Islet precursor cell (in vitro differentiated cells): Measurements from ENCODE around the gene PRDM2.
"Not testable (repeated sequence)": the region's sequence is repeated elsewhere in the genome, so short reads cannot be mapped to it uniquely, and the experiment has no call there.

Experiments used
- DNase-seq: peaks from one replicate; pipeline ENCODE4 v3.0.0-alpha.2; 2018

PRDM2 gene

GRCh38 chr1:13702425-13703127, 2.6 kb downstream of the PRDM2 start:
- DNase-seq: no peak

- no peak for DNase-seq
Observed at GRCh38 chr1:13703128-13703513, 3.1 kb downstream of the PRDM2 start.

GRCh38 chr1:13703558-13704490, 3.8 kb downstream of the PRDM2 start:
- no peak for DNase-seq

- no peak for DNase-seq
Observed at GRCh38 chr1:13706046-13706445, 6.1 kb downstream of the PRDM2 start.

GRCh38 chr1:13707164-13707563, 7.2 kb downstream of the PRDM2 start:
- no peak for DNase-seq

- no peak for DNase-seq
Observed at GRCh38 chr1:13708380-13708982, 8.5 kb downstream of the PRDM2 start.

- DNase-seq: no peak
Observed at GRCh38 chr1:13710086-13710485, 10.1 kb downstream of the PRDM2 start.

GRCh38 chr1:13714851-13715250, 14.9 kb downstream of the PRDM2 start:
- no peak for DNase-seq

GRCh38 chr1:13715616-13716287, 15.8 kb downstream of the PRDM2 start:
- not testable (repeated sequence) for DNase-seq

- no peak for DNase-seq
Observed at GRCh38 chr1:13722808-13723360, 22.9 kb downstream of the PRDM2 start.

GRCh38 chr1:13723810-13724209, 23.8 kb downstream of the PRDM2 start:
- DNase-seq: no peak

- DNase-seq: peak; percentile 78
Observed at GRCh38 chr1:13725714-13726175, 25.8 kb downstream of the PRDM2 start.

- DNase-seq: no peak
Observed at GRCh38 chr1:13728091-13728715, 28.2 kb downstream of the PRDM2 start.

GRCh38 chr1:13730291-13730690, 30.3 kb downstream of the PRDM2 start:
- no peak for DNase-seq

GRCh38 chr1:13730751-13731482, 30.9 kb downstream of the PRDM2 start:
- no peak for DNase-seq

GRCh38 chr1:13731897-13732296, 31.9 kb downstream of the PRDM2 start:
- DNase-seq: no peak

GRCh38 chr1:13732971-13733667, 33.1 kb downstream of the PRDM2 start:
- DNase-seq: no peak

- no peak for DNase-seq
Observed at GRCh38 chr1:13733711-13734110, 33.7 kb downstream of the PRDM2 start.

GRCh38 chr1:13735168-13735930, 35.4 kb downstream of the PRDM2 start:
- DNase-seq: no peak

- no peak for DNase-seq
Observed at GRCh38 chr1:13737398-13737797, 37.4 kb downstream of the PRDM2 start.
